GM21423 (cell line): ENCODE results near the gene LILRB2.
"Not testable (repeated sequence)": the region's sequence is repeated elsewhere in the genome, so short reads cannot be mapped to it uniquely, and the experiment has no call there.

Experiments
- ATAC-seq: cut with Tn5 transposase; IDR thresholded peaks from one replicate; pipeline ENCODE4 v1.9.1; 2021; ENCODE audit warnings: mild to moderate bottlenecking, moderate library complexity; ENCODE audit not compliant: unreplicated experiment

The LILRB2 gene

DNA sequence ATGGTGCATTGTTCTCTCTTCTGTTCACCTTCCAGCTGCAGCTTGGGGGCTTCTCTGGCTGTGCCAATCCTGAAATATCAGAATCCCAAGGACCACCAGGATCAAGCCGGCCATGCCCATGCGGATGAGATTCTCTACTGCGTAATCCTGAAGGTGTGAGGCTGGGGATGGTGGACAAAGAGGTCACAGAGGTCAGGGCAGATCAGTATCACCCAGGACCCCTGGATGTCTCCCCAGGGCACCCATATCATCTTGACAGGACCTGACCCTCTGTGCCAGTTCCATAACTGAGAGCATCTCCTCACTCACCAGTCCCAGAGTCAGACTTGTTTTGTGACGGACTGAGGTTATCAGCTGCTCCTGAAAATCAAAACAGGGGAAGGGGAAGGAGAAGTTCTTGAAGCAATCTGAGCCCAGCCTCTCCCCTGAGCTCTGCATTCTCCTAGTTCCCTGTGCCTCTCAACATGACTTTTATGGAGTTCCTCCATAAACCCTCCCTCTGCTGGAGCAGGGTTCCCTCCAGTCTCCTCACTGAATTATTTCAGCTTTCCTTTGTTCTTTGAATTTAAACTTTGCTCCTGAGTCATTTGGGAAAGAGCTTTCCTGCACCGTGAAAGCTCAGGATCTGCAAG is 26.6 kb upstream of the LILRB2 start:
- ATAC-seq, result no peak

DNA sequence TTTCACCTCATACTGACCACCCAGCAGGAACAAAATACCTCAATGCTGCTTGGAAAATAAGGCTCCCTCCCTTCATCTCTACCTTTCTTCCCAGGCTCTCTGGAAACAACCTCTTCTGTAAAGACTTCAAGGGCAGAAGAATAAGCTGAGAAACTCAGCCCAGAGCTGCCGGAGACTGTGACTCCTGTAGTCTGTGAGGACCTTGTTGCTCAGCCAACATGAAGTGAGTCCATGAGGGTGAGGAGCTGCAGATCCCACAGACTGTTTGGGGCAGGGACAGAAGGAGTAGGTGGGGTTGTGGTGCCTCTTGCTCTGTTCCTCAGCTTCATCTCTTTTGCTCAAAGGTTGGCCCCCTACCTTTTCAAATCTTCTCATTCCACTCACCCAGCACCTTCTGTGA is 24.2 kb upstream of the LILRB2 start:
- ATAC-seq, result no peak

DNA sequence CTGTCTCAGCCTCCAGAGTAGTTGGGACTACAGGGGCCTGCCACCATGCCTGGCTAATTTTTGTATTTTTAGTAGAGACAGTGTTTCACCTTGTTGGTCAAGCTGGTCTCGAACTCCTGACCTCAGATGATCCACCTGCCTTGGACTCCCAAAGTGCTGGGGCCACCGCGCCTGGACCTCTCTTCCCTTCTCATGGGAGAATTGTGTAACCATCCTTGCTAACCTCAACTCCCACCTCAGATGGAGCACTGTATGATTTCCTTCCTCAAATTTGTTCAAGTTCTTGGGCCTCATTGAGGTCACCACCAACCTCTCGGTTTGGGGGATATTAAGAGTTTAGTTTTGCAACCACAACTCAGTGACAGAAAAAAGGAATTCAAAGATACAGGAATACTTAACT is 21.3 kb upstream of the LILRB2 start:
- ATAC-seq, result no peak

DNA sequence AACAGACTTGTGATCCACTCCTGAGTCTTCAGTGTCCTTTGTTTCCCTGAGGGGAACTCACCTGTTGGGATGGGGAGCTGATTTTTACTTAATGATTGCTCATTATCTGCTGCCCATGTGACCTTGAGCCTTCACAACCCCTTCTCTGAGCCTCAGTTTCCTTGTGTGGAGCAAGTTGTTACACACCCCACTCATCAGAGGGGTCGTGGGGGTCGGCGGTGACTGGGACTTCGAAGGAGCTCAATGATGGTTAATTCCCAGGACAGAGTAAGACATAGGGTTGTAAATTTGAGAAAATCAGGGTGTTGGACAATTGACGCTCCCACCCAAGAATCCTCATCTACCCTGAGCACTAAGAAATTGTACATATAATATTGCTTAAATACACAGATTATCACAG is 18.6 kb upstream of the LILRB2 start:
- no peak for ATAC-seq

DNA sequence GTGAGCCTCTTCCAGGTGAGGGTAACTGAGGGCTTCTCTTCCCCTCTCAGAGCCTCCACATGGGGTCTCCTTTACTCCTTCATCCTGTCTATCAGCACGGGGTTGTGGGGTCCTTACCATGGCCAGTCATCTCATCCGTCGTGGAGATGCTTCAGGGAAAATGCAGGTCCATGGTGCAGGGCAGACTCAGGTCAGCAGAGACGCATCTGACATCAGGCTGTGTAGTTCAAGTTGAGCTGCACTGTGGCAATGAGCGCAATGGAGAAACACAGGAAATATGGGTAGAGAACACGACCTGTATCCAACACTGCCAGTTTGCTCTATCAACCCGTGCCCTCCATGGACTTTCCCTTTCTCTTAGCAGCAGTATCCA is 18.2 kb upstream of the LILRB2 start:
- ATAC-seq, result no peak

DNA sequence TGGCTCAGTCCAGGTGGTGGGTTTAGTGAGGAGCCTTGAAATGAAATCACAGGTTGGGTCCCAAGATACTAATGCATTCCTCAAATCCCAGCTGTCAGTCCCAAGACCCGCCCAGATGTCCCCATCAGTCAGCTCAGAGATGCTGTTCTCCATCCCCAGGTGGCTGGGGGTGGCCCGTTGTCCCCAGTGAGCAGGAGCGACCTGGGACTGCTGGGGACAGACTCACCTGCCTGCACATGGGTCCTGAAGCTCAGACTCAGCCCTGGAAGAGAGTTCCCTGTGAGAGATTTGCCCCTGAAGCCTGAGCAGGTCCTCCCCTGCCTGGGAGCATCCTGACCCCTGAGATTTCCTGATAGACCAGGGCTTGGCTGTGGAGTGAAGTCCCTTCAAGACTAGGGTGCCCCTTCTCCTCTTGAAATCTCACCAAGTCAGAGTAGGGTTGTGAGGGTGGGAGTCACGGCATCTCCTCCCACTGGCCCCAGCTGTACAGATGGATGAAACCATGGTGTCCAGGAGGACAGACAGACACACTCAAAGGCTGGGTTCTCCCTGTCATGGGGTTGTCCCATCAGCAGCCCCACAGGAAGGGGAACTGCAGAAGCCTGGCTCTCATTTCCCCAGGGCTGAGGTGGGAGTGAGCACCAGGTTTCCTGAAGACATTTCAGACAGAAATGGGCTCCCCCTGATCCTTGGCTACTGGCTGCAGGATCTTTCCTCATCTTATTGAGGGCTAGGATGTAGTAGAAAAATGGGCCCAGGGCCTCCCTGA is 17.6 kb upstream of the LILRB2 start:
- no peak for ATAC-seq

DNA sequence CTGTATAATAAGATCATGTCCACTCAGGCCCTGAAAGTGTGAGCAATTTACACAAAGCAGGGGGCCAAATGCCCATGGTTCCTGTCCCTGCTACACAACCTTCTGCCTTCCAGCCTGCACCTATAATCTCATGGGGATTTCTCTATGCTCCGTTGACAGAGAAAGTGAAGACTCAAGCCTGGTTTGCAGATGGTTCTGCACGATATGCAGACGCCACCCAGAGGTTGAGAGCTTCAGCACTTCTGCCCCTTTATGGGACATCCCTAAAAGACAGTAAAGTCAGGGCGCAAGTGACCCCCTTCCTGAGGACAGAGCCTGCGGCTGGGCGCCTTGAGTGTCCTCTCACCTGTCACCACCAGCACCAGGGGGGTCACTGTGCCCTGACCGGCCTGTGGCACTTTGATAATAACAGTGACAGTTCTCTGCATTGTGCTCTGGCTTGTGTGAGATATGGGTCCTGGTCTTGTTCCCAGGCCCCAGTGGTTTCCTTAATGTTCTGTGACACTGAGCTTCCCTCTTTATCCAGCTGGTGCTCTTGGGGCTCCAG is 16.9 kb upstream of the LILRB2 start:
- no peak for ATAC-seq

DNA sequence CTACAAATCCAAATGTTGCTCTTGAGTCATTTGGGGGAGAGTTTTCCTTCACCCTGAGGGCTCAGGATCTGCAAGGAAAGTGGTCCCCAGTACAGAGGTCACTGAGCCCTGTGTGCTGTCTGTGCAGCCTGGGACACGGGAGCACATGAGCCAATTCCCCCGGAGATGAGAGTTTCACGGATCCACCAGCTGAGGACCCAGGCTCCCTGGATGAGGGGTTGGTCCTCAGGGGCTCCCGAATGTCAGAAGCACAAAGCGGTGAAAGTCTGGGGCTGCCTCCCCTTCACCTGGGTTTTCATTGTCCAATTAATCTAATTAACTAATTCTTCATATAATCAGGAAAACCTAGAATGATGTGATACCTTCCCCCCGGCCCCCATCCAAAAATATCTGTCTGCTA is 13.6 kb upstream of the LILRB2 start:
- ATAC-seq, result no peak

DNA sequence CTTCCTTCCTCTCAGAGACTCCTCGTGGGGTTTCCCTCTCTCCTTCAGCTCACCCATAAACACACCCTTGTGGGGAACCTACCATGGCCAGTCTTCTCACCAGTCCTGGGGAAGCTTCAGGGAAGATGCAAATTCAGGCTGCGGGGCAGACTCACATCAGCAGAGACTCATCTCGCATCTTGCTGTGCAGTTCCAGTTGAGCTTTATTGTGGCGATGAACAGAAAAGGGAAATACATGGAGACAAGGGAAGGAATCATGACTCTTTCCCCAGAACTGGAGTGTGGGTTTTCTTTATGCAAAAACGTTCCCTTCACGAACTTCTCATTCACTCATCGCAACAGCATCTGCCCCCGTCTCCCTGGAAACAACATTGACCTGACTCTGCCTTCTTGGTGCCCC is 8.2 kb upstream of the LILRB2 start:
- not testable (repeated sequence) for ATAC-seq

DNA sequence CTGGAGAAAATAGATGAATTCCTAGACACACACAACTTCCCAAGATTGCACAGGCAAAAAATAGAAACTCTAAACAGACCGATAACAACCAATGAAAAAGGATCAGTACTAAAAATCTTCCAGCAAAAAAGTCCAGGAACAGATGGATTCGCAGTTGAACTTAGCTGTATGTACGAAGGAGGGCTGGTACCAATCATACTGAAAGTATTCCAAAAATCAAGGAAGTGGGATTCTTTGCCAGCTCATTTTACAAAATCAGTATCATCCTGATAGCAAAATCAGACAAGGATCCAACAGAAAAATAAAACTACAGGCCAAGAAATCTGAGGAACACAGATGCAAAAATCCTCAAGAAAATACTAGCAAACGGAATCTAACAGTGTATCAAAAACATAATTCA is 6.5 kb upstream of the LILRB2 start:
- no peak for ATAC-seq

DNA sequence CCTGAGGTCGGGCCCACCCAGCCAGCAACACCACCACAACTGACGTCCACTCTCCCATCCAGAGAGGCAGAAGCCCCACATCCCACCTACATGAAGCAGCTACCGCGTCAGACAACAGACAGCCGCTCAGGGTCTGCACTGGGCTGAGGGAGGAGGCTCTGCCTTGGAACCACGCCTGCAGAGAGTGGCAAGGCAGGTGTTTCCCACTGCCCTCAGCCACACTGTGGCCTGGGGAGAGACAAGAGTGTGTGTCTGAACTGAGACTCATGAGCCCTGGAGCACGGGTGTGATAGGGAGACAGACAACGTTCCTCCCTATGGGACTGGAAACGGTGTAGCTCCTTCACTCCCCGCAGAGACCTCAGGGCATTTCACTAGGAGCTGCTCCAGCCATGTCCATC is 5.4 kb upstream of the LILRB2 start:
- ATAC-seq, result not testable (repeated sequence)

DNA sequence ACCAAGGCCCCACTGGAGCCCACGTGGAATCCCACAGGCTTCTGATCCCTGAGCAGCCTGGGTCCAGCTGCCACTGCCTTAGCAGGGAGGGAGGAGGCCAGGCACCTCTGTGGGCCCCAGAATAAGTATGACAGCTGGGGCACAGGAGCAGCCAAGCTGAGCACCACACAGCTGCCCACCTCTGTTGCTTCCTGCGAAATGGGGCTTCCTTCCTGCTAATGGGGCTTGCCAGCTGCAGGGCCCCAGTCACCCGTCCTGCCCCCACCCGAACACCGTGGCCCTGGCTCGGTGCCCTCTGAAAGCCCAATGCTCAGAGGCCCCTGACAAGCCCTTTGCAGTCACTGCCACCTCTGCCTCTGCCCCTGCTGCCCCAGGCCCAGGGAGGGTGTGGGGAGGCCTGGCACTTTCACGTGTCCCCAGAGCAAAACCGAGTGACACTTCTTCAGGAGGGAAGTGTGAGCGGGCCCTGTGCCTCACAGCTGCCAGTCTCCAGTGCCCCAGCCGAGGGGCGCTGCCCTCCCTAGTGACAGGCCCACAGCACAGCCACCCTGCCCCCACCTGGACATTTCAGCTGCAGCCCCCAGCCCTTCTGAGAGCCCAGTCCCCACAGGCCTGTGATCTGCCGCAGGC is 4.6 kb upstream of the LILRB2 start:
- ATAC-seq, result not testable (repeated sequence)

DNA sequence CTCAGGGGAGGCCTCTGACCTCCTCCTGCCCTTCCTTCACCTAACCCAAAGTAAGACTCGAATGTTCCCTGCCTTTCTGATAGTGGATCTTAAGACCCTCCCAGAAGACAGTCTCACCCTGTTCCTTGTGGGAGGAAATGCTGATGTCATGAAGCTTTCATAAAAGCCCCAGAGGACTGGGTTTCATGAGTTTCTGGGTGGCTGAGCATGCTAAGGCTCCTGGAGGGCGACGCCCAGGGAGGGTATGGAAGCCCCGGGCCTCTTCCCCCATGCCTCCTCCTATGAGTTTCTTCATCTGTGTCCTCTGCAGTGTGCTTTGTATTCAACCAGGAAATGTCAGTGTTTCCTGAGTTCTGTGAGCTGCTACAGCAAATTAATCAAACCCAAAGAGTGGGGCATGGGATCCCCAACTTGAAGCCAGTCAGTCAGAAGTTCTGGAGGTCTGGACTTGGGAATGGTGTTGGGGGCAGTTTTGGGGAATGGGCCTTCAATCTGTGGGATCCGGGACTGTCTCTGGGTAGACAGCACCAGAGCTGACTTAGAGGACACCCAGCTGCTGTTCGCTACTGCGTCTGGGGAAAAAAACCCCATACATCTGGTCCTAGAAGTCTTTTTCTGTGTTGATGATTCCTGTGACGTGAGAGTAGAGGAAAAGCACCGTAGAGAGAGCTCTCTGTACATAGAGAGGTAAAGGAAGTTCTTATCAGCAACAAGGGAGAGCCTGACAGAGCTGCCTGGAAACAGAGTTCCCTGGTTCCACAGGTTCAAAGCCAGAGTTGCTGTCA is 2.0 kb upstream of the LILRB2 start:
- ATAC-seq, result no peak

DNA sequence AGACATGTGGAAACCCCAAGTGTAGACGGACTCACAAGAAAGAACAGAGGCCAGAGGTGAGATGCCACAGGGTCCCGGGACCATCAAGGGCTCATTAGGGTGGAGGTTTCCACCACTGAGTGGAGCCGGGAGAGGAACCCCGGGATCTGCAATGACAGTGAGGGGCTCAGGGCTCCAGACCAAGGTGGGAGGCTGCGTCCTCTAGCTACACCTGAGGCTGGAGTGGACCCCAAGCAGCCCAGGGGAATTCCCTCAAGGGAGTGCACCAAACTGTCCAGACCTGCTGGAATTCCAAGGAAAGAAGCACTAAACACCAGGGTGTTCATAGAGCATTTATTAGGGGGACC is 792 bp upstream of the LILRB2 start:
- ATAC-seq, result not testable (repeated sequence)

DNA sequence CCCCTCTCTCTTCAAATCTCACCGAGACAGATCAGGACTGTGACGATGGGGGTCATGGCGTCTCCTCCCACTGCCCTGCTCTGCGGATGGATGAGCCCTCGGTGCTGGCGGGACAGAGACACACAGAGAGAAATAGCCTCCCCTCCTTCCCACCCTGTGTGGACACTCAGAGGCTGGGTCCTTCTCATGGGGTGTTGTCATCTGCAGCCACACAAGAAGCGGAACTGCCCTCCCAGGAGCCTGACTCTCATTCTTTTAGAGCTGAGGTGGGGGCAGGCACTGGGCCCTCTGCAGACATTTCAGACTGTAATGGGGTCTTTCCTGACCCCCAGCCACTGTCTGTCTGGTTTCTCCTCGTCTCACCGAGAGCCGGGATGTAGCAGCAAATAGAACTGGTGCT is 469 bp downstream of the LILRB2 start:
- ATAC-seq, result not testable (repeated sequence)

DNA sequence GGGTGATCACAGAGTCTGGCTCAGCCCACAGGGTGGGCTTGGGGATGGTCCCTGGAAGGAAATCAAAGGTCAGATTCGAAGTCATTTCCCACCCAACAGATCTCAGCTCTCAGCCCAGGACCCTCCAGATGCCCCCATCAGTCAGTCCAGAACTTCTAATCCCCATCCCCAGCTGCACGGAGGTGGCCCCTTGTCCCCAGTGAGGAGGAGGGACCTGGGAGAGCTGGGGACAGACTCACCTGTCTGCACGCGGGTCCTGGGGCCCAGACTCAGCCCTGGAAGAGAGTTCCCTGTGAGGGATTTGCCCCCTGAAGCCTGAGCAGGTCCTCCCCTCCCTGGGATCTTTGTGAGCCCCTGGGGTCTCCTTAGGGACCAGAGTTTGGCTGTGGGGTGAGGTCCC is 885 bp downstream of the LILRB2 start:
- not testable (repeated sequence) for ATAC-seq

DNA sequence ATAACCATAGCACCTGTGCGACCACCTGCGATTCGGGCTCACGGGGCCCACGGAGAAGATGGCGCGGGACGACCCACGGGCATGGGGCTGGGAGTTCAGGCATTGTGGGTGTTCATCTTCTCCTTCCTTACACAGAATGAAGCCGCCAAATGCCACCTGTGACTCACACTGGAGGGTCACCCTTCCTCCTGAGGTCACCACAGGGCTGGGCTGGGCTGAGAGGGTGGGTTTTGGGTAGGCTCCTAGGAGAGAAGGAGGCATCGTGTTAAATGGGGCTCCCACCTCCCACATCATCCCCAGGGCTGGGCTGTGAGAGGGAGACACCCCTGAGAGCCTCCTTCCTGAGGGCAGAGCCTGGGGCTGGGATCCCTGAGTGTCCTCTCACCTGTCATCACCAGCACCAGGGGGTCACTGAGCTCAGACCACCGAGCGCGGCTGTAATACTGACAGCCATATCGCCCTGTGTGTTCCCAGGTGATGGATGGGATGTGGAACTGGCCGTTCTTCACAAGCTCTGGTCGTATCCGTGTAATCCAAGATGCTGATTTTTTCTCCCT is 1.4 kb downstream of the LILRB2 start:
- ATAC-seq, result no peak

DNA sequence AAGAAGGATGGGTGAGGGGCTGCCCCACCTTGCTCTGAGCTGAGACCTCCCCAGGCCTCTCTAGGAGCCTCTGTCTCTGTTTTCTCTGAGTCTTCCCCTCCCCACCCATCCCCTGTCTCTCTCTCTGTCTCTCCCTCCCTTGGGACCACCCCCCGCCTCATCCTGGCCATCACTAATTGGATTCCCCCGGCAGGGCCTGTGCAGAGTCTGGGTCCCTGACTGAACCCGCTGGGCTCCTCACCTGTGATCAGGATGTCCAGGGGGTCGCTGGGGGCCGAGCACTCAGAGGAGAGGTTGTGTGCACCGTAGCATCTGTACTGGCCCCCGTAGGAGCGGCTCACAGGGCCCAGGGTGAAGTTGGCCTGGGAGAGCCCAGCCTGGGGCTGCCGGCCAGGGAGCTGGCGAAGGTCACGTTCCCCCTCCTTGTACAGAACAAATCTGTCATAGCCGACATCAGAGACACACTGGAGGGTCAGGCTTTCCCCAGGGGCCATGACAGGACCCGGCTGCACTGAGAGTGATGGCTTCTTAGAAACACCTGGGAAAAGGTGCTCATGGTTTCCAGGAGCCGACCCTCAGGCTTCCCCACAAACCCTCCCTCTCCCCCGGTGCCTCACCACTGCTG is 2.2 kb downstream of the LILRB2 start:
- not testable (repeated sequence) for ATAC-seq

DNA sequence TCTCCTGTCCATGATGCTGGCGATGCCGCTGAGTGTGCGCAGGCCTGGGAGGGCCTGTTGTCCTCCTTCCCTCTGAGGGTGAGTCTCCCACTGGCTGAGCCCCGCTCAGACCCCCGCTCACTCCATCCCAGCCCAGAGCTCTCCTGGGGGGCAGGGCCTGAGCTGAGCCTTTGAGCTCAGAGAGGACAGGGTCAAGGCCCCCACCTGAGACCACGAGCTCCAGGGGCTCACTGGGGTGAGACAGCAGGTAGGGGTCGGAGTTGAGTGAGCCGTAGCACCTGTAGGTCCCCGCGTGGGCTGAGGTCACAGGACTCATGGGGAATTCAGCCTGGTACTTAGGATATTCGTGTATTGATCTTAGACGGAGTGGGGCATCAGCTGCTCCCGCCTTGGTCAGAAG is 2.9 kb downstream of the LILRB2 start:
- ATAC-seq, result not testable (repeated sequence)

DNA sequence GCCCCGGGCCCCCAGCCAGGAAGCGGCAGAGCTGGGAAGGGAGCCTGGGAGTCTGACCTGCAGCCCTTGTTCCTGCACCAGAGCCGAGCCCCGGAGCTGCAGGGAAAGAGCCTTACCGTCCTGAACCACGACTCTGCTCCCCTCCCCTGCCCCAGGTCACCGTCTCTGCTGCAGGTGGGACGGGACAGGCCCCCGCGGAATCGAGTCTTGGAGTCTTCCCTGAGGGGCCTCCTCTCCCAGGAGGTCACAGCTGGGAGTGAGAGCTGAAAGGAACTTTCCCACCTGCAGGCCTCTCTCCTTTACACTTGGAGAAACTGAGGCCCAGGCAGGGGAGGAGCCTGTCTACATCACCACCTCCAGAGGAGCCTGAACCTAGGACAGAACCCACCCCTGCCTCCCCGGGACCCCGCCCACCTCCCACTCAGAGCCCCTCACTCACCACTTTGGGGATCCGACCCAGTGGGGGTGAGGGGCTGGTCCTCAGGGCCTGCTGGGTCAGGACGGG is 3.7 kb downstream of the LILRB2 start:
- ATAC-seq, result not testable (repeated sequence)
